H9 (cell line): ENCODE data around the gene AGK. TPM values are rescaled to one million over a fixed set of nuclear protein-coding genes. Genes with fewer than 3 reads are reported as not detected.
A peak's percentile ranks its signal among the peaks of the same experiment; 100 is the strongest.

Experiments
- DNase-seq: peaks from one replicate; pipeline ENCODE4 v3.0.0-alpha.2; 2017
- H2AFZ ChIP-seq: one replicate; pipeline ENCODE4 v1.6.1; 2013; ENCODE audit warnings: mild to moderate bottlenecking, low read length, control low read depth, moderate library complexity
- H2AK5ac ChIP-seq: 2 replicates; pipeline ENCODE4 v1.6.1; 2013; ENCODE audit warnings: low read length, control low read depth, mixed read lengths; ENCODE audit not compliant: insufficient read length
- H2BK120ac ChIP-seq: one replicate; pipeline ENCODE4 v1.6.1; 2013; ENCODE audit warnings: low read depth, mild to moderate bottlenecking, low read length, control low read depth, inconsistent platforms; ENCODE audit not compliant: poor library complexity, severe bottlenecking
- H2BK12ac ChIP-seq: 2 replicates; pipeline ENCODE4 v1.6.1; 2013; ENCODE audit warnings: low read length, control low read depth, mixed read lengths, low read depth; ENCODE audit not compliant: insufficient read length
- H2BK15ac ChIP-seq: 2 replicates; pipeline ENCODE4 v1.6.1; 2013; ENCODE audit warnings: low read depth, low read length, control low read depth
- H2BK20ac ChIP-seq: one replicate; pipeline ENCODE4 v1.6.1; 2013; ENCODE audit warnings: low read depth, mild to moderate bottlenecking, low read length, control low read depth, inconsistent platforms; ENCODE audit not compliant: poor library complexity, severe bottlenecking
- H2BK5ac ChIP-seq: 2 replicates; pipeline ENCODE4 v1.6.1; 2013; ENCODE audit warnings: low read length, control low read depth, mixed read lengths; ENCODE audit not compliant: insufficient read length
- H3K14ac ChIP-seq: 2 replicates; pipeline ENCODE4 v1.6.1; 2013; ENCODE audit warnings: low read length, control low read depth; ENCODE audit not compliant: insufficient read depth
- H3K18ac ChIP-seq: 2 replicates; pipeline ENCODE4 v1.6.1; 2013; ENCODE audit warnings: low read depth, mild to moderate bottlenecking, mixed read lengths, low read length, control low read depth; ENCODE audit not compliant: insufficient read length
- H3K23ac ChIP-seq: 2 replicates; pipeline ENCODE4 v1.6.1; 2013; ENCODE audit warnings: low read length, control low read depth, mixed read lengths, low read depth; ENCODE audit not compliant: insufficient read length
- H3K23me2 ChIP-seq: 2 replicates; pipeline ENCODE4 v1.6.1; 2013; ENCODE audit warnings: low read depth, mild to moderate bottlenecking, mixed read lengths, low read length, control low read depth; ENCODE audit not compliant: insufficient read length, poor library complexity, severe bottlenecking
- H3K27ac ChIP-seq: 2 replicates; pipeline ENCODE4 v1.5.1; 2013; ENCODE audit warnings: low read length, control low read depth, mixed read lengths, low read depth; ENCODE audit not compliant: insufficient read length
- H3K27me3 ChIP-seq: 2 replicates; pipeline ENCODE4 v1.6.1; 2013; ENCODE audit warnings: low read length, control low read depth, inconsistent platforms; ENCODE audit not compliant: insufficient read depth
- H3K4ac ChIP-seq: 2 replicates; pipeline ENCODE4 v1.6.1; 2013; ENCODE audit warnings: low read depth, mild to moderate bottlenecking, control low read depth, inconsistent platforms, low read length, moderate library complexity
- H3K4me1 ChIP-seq: 2 replicates; pipeline ENCODE4 v1.6.1; 2013; ENCODE audit warnings: low read length, control low read depth, inconsistent platforms; ENCODE audit not compliant: insufficient read depth
- H3K4me2 ChIP-seq: 2 replicates; pipeline ENCODE4 v1.6.1; 2013; ENCODE audit warnings: low read length, control low read depth, mixed read lengths; ENCODE audit not compliant: insufficient read length, insufficient read depth
- H3K56ac ChIP-seq: 2 replicates; pipeline ENCODE4 v1.6.1; 2013; ENCODE audit warnings: low read depth, mild to moderate bottlenecking, mixed read lengths, low read length, control low read depth; ENCODE audit not compliant: insufficient read length
- H3K79me1 ChIP-seq: 2 replicates; pipeline ENCODE4 v1.6.1; 2013; ENCODE audit warnings: low read depth, mild to moderate bottlenecking, moderate library complexity, low read length, control low read depth, inconsistent platforms; ENCODE audit not compliant: insufficient read depth, poor library complexity, severe bottlenecking
- H3K79me2 ChIP-seq: 2 replicates; pipeline ENCODE4 v1.6.1; 2013; ENCODE audit warnings: low read length, control low read depth, inconsistent platforms; ENCODE audit not compliant: insufficient read depth
- H3K9ac ChIP-seq: 2 replicates; pipeline ENCODE4 v1.6.1; 2013; ENCODE audit warnings: low read length, control low read depth, mixed read lengths; ENCODE audit not compliant: insufficient read length; ENCODE audit errors: extremely low read depth
- H3K9me3 ChIP-seq: one replicate; pipeline ENCODE4 v1.6.1; 2013; ENCODE audit warnings: low read depth, low read length, inconsistent platforms; ENCODE audit not compliant: control insufficient read depth
- H3T11ph ChIP-seq: one replicate; pipeline ENCODE4 v1.6.1; 2013; ENCODE audit warnings: mild to moderate bottlenecking, low read length, control low read depth, inconsistent platforms
- H4K20me1 ChIP-seq: one replicate; pipeline ENCODE4 v1.6.1; 2013; ENCODE audit not compliant: control insufficient read depth, insufficient read length, insufficient read depth
- H4K5ac ChIP-seq: 2 replicates; pipeline ENCODE4 v1.6.1; 2013; ENCODE audit warnings: low read depth, mild to moderate bottlenecking, mixed read lengths, low read length, control low read depth; ENCODE audit not compliant: insufficient read length
- H4K8ac ChIP-seq: replicated peaks from 2 replicates; pipeline ENCODE4 v1.6.1; 2013; ENCODE audit warnings: low read length, control low read depth, mixed read lengths, low read depth; ENCODE audit not compliant: insufficient read length
- H4K91ac ChIP-seq: 2 replicates; pipeline ENCODE4 v1.6.1; 2013; ENCODE audit warnings: low read depth, mild to moderate bottlenecking, moderate library complexity, mixed read lengths, low read length, control low read depth; ENCODE audit not compliant: insufficient read length
- H3K27ac Mint-ChIP-seq, 3 experiments: 2 replicates in 2 of 3; 3 replicates in 1 of 3; pipeline ENCODE4 v1.8.0; 2020 to 2021; ENCODE audit warnings: mixed read lengths in 3 of 3, mild to moderate bottlenecking in 1 of 3, moderate library complexity in 1 of 3
- H3K27me3 Mint-ChIP-seq: 2 replicates; pipeline ENCODE4 v1.8.0; 2021; ENCODE audit warnings: low read depth, mild to moderate bottlenecking, moderate library complexity, mixed read lengths
- H3K36me3 Mint-ChIP-seq, 3 experiments: 2 replicates in 2 of 3; 3 replicates in 1 of 3; pipeline ENCODE4 v1.8.0; 2020 to 2021; ENCODE audit warnings: low read depth in 3 of 3, mixed read lengths in 3 of 3; ENCODE audit not compliant: insufficient read depth in 1 of 3
- H3K4me1 Mint-ChIP-seq, 2 experiments: 2 replicates each; pipeline ENCODE4 v1.8.0; 2020; ENCODE audit warnings: mixed read lengths in 2 of 2
- H3K4me3 Mint-ChIP-seq, 2 experiments: 2 replicates in 1 of 2; 3 replicates in 1 of 2; pipeline ENCODE4 v1.8.0; 2020 to 2021; ENCODE audit warnings: mild to moderate bottlenecking in 2 of 2, mixed read lengths in 2 of 2, moderate library complexity in 1 of 2
- H3K9me3 Mint-ChIP-seq, 2 experiments: 2 replicates in 1 of 2; 3 replicates in 1 of 2; pipeline ENCODE4 v1.8.0; 2020; ENCODE audit warnings: mild to moderate bottlenecking in 2 of 2, mixed read lengths in 2 of 2, moderate library complexity in 1 of 2
- WGBS: extraction: QIAGEN DNeasy Blood & Tissue Kit; methylation state at CpG from one replicate; pipeline ENCODE4 v1.1.7; 2013; ENCODE audit warnings: missing lambda C conversion rate, low lambda C conversion rate, mixed read lengths; ENCODE audit not compliant: insufficient read length; ENCODE audit errors: extremely low coverage; 5-methylcytosine and 5-hydroxymethylcytosine counted together
- total RNA-seq: library from RNA; stranded (reverse); gene quantifications from 2 replicates; pipeline ENCODE4 v1.2.1, GENCODE V29; 2021
- TF ChIP-seq, protein P1 (sequence below): fragments of 200-600 bp; sonication (generic); conservative IDR thresholded peaks from 3 replicates; pipeline ENCODE4 v1.8.0; 2021; ENCODE audit warnings: antibody characterized with exemption, mild to moderate bottlenecking

The AGK gene
- total RNA-seq, 1 experiment from 2014 or later, result 35.1 TPM

DNA sequence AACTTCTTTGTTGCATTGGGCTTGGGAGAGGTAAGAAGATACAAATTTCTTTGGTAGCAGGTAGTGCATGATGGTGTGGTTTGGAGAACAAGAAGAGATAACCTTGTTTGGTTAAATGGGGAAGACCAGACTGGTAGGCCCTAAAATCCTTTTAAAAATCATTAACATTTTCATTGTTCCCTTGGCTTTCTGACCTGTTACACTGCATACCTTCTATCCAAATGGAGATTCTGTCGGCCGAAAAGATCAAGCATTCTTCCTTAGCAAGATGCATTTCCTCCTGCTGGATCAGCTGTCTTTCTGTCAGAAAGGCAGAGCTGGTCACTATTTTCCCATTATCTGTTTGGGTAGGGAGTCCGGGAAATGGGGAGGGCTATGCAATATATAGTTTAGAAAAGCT lies 33.7 kb downstream of the AGK start:
- H3K27ac Mint-ChIP-seq, result peak overlapping the region; percentile 89 to 96 (median 96); a peak in 6 of 7 replicates
- no peak overlapping the region for H2AFZ ChIP-seq

More for the DNA sequence above, 33.7 kb downstream of the AGK start:
- no peaks in the 10 kb centered on the region for H3K27me3 ChIP-seq
- H3K9me3 ChIP-seq, result no peaks in the 10 kb centered on the region
- no peaks in the 10 kb centered on the region for H3K23me2 ChIP-seq
- H3K79me1 ChIP-seq, result no peaks in the 10 kb centered on the region
- WGBS, result no CpG with 5 or more reads among the region's 3 CpGs
- H4K91ac ChIP-seq, result no peak overlapping the region
- no peaks in the 10 kb centered on the region for H3K27me3 Mint-ChIP-seq
- no peak overlapping the region for H3K23ac ChIP-seq
- no peak overlapping the region for H2BK15ac ChIP-seq
- H3K14ac ChIP-seq, result peak overlapping the region; percentile 6; the same call in 1 of the 2 replicates
- H4K8ac ChIP-seq, result no peak overlapping the region
- no peak overlapping the region for H3K9ac ChIP-seq
- peaks cover 19 to 24% of the 10 kb centered on the region in 2 experiments for H3K9me3 Mint-ChIP-seq
- H3K4me2 ChIP-seq, result peak overlapping the region; percentile 15
- no peak overlapping the region for H2BK5ac ChIP-seq
- TF ChIP-seq, protein P1, sequence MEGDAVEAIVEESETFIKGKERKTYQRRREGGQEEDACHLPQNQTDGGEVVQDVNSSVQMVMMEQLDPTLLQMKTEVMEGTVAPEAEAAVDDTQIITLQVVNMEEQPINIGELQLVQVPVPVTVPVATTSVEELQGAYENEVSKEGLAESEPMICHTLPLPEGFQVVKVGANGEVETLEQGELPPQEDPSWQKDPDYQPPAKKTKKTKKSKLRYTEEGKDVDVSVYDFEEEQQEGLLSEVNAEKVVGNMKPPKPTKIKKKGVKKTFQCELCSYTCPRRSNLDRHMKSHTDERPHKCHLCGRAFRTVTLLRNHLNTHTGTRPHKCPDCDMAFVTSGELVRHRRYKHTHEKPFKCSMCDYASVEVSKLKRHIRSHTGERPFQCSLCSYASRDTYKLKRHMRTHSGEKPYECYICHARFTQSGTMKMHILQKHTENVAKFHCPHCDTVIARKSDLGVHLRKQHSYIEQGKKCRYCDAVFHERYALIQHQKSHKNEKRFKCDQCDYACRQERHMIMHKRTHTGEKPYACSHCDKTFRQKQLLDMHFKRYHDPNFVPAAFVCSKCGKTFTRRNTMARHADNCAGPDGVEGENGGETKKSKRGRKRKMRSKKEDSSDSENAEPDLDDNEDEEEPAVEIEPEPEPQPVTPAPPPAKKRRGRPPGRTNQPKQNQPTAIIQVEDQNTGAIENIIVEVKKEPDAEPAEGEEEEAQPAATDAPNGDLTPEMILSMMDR, result no peak
- H2BK120ac ChIP-seq, result no peak overlapping the region
- H3K18ac ChIP-seq, result no peak overlapping the region
- H2AK5ac ChIP-seq, result no peak overlapping the region
- H4K5ac ChIP-seq, result no peak overlapping the region
- H3K4ac ChIP-seq, result no peak overlapping the region; the same call in 1 of the 2 replicates
- no peak overlapping the region for H3K56ac ChIP-seq
- H3K4me1 ChIP-seq, result peaks cover 19% of the 10 kb centered on the region
- H3K79me2 ChIP-seq, result no peaks in the 10 kb centered on the region
- H4K20me1 ChIP-seq, result no peaks in the 10 kb centered on the region
- peak overlapping the region; percentile 4 for H2BK12ac ChIP-seq
- H2BK20ac ChIP-seq, result peak overlapping the region; percentile 3
- H3K4me1 Mint-ChIP-seq, result peaks cover 60 to 65% of the 10 kb centered on the region in 2 experiments
- peak overlapping the region; percentile 2 to 41; a peak in 4 of 5 replicates for H3K4me3 Mint-ChIP-seq
- H3K27ac ChIP-seq, result peak overlapping the region; percentile 90
- H3K36me3 Mint-ChIP-seq, result peaks cover 11 to 30% (median 17%) of the 10 kb centered on the region in 3 experiments
- peak overlapping the region; percentile 73 for H3T11ph ChIP-seq
- DNase-seq, result peak; percentile 71
